Mucosa of descending colon (tissue), 3 donors: Measurements from ENCODE around the gene SFRP4. TPM values are rescaled to one million over a fixed set of nuclear protein-coding genes. Genes with fewer than 3 reads are reported as not detected.

Source experiments
- ATAC-seq: fragments of 200-7000 bp; cut with Tn5 transposase; one replicate; pipeline ENCODE4 v1.9.1; 2020; ENCODE audit warnings: mild to moderate bottlenecking, moderate library complexity
- DNase-seq, 3 donors: peaks; one replicate each; pipeline ENCODE4 v3.0.0-alpha.2; 2020
- H3K36me3 ChIP-seq: fragments of 200-600 bp; one replicate; pipeline ENCODE4 v1.8.0; 2021; ENCODE audit warnings: low read depth, mild to moderate bottlenecking
- H3K4me1 ChIP-seq: fragments of 200-600 bp; one replicate; pipeline ENCODE4 v1.8.0; 2021; ENCODE audit warnings: low read depth, mild to moderate bottlenecking
- H3K4me3 ChIP-seq: fragments of 200-600 bp; one replicate; pipeline ENCODE4 v1.8.0; 2021; ENCODE audit warnings: mild to moderate bottlenecking
- H3K9me3 ChIP-seq: fragments of 200-600 bp; one replicate; pipeline ENCODE4 v1.8.0; 2021; ENCODE audit warnings: mild to moderate bottlenecking
- intact Hi-C, 2 donors: fragments of 100-400 bp; cut with DNase I in 1 of 2; cut with micrococcal nuclease in 1 of 2; formaldehyde crosslinking; loops; one replicate each; pipeline versions ENCODE4 v1.11.0 to v1.11.1; 2022; cut with DNase I, micrococcal nuclease
- long read RNA-seq, 2 donors: library from polyadenylated mRNA; unstranded; transcript quantifications; one replicate each; pipeline ENCODE4 v2.0.0, GENCODE V29; 2019 to 2021
- total RNA-seq, 3 donors: library from RNA; stranded (reverse); fragmentation: NEBNext Ultra II Directional in 2 of 3; extraction: Animal tissue kit (Norgen Biotek cat#: 25700) in 2 of 3; gene quantifications; one replicate each; pipeline versions ENCODE4 v1.2.1 to v1.2.4, GENCODE V29; 2021 to 2023
- TF ChIP-seq, protein P1 (sequence below): fragments of 200-600 bp; IDR thresholded peaks from one replicate; pipeline ENCODE4 v1.8.0; 2022; ENCODE audit warnings: antibody characterized with exemption, mild to moderate bottlenecking
- donor health status: DM: no; HTN: no; CAD: no; lungs with moderate emphysema.
- donor health status: DM: no; HTN: no; CAD: no.
- donor health status: DM: no; HTN: yes; CAD: no.

Gene SFRP4
- total RNA-seq, result 1 to 10 TPM in 1 of 3 donors, under 1 TPM in 2; 0.19 to 1.5 (median 0.29) TPM
- long read RNA-seq, donor 1, partial matches to known transcripts, result 0 of 3 reads
- long read RNA-seq, donor 1, other reads (novel, unspliced or antisense), result 0 of 3 reads
- long read RNA-seq, donor 2, partial matches to known transcripts, result 0 of 3 reads
- long read RNA-seq, donor 2, other reads (novel, unspliced or antisense), result 0 of 3 reads

DNA sequence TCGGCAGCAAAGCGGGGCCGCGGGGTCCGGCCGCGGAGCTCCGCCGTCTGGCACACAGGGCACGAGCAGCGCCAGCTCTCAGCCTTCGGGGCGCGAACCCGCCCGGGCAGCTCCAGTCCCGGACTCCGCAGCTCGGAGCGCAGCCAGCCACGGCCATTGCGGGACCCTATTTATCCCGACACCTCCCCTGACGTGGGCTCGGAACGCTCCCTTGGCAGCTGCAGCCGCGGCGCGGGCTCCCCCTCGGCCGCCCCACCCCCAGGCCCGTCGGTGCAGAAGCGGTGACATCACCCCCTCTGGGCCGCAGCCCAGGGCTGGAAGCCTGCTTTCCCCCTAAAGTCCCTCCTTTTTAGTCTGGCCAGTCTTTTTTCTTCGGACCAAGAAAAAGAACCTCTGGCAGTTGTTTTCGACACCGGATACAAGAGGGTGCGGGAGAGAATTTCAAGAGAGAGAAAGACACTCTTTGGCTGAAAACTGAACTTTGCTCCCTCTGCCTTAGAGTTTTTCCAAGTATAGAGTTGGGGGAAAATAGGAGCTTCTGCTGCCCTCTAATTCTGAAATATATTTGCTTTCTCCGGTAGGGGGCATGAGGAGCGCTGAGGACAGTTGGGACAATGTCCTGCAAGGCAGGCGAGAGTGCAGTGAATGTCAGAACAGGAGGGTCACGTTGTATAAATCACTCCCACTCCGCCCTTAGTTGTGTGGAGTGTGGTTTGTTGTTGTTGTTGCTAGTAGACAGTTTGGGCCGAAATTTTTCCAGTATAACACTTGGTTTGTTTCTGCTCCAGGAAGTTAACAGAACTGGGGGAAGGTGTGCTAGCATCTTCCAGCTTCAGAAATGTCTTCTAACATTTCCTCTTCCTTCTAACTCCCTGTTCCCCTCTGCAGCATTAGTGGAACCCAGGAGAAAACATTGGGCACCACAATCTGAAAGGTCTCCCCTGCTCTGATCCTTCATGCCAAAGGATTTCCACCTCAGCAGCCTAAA lies at the start of gene SFRP4:
SFRP4 (minus strand) TSS at position 145 of the 988 bp plus-strand sequence. CDS start 280 bp downstream, outside the sequence.
- Histone ChIP-seq H3K9me3 (no peaks in the 10 kb centered on the region), H3K4me3 (no peak within 1 kb of the TSS), H3K36me3 (no peaks in the 10 kb centered on the region), H3K4me1 (peaks cover 14% of the 10 kb centered on the region)
- DNase-seq (peak; percentile 46 to 62 (median 47)), ATAC-seq (peak; percentile 52)
- intact Hi-C loops, result loop anchor here in 1 of 2 donors (10.0 kb wide), 1 partner anchor 308 kb away; no protein-coding TSS in a partner anchor
- TF ChIP-seq, protein P1, sequence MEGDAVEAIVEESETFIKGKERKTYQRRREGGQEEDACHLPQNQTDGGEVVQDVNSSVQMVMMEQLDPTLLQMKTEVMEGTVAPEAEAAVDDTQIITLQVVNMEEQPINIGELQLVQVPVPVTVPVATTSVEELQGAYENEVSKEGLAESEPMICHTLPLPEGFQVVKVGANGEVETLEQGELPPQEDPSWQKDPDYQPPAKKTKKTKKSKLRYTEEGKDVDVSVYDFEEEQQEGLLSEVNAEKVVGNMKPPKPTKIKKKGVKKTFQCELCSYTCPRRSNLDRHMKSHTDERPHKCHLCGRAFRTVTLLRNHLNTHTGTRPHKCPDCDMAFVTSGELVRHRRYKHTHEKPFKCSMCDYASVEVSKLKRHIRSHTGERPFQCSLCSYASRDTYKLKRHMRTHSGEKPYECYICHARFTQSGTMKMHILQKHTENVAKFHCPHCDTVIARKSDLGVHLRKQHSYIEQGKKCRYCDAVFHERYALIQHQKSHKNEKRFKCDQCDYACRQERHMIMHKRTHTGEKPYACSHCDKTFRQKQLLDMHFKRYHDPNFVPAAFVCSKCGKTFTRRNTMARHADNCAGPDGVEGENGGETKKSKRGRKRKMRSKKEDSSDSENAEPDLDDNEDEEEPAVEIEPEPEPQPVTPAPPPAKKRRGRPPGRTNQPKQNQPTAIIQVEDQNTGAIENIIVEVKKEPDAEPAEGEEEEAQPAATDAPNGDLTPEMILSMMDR, result peak; percentile 35

DNA sequence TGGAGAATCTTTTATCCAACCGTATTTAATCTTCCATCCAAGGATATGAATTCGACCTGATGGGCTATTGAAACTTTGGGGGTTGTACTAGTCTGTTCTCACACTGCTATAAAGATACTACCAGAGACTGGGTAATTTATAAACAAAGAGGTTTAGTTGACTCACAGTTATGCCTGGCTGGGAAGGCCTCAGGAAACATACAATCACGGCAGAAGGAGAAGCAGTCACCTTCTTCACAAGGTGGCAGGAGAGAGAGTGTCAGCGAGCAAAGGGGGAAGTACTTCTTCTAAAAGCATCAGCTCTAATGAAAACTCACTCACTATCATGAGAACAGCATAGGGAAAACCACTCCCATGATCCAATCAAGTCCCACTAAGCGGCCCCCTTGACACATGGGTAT lies 47.6 kb upstream of the SFRP4 start:
- intact Hi-C loops, result no loop called here
- H3K4me3 ChIP-seq, result no peak overlapping the region
- no peak for DNase-seq
- TF ChIP-seq, protein P1, result no peak
- H3K4me1 ChIP-seq, result no peaks in the 10 kb centered on the region
- no peaks in the 10 kb centered on the region for H3K36me3 ChIP-seq
- no peak for ATAC-seq
- H3K9me3 ChIP-seq, result no peaks in the 10 kb centered on the region

DNA sequence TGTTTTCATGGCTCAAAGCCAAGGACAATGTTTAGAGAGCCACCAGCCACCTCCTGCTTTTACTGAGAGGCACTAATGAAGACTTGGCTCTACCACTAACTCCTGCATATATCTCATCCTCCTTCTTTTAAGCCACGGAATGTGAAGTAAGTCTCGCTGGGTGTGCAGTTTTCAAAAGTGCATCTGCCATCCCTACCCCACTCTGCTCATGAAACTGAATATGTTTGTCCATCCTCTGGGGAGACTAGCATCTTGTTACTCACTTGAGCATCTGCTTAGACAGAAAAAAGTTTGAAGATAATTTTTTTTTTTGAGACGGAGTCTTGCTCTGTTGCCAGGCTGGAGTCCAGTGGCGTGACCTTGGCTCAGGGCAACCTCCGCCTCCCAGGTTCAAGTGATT lies 44.6 kb upstream of the SFRP4 start:
- Histone ChIP-seq H3K9me3 (no peaks in the 10 kb centered on the region), H3K4me1 (no peaks in the 10 kb centered on the region), H3K36me3 (no peaks in the 10 kb centered on the region), H3K4me3 (no peak overlapping the region)
- ATAC-seq (no peak), DNase-seq (no peak)
- TF ChIP-seq, protein P1, result no peak
- intact Hi-C loops, result no loop called here

DNA sequence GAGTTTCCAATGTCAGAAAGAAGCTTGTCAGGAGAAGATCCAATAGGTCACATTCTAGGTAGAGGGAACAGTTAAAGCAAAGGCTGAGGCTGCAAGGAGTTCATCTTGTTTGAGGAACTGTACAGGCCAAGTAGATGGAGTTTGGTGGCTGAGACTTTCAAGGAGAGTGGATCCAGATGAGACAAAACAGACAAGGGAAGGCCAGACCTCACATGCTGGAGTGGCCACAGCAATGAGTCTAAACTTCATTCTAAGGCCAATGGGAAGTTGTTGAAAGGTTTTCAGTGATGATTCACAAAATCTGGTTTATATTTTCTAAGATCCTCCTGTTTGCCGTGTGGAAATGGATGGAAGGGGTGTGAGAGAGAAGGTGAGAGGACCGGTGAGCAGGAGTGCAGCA lies 43.9 kb upstream of the SFRP4 start:
- Histone ChIP-seq H3K4me3 (no peak overlapping the region), H3K36me3 (no peaks in the 10 kb centered on the region), H3K9me3 (no peaks in the 10 kb centered on the region), H3K4me1 (no peaks in the 10 kb centered on the region)
- TF ChIP-seq, protein P1, result no peak
- DNase-seq (no peak), ATAC-seq (no peak)
- intact Hi-C loops, result no loop called here

DNA sequence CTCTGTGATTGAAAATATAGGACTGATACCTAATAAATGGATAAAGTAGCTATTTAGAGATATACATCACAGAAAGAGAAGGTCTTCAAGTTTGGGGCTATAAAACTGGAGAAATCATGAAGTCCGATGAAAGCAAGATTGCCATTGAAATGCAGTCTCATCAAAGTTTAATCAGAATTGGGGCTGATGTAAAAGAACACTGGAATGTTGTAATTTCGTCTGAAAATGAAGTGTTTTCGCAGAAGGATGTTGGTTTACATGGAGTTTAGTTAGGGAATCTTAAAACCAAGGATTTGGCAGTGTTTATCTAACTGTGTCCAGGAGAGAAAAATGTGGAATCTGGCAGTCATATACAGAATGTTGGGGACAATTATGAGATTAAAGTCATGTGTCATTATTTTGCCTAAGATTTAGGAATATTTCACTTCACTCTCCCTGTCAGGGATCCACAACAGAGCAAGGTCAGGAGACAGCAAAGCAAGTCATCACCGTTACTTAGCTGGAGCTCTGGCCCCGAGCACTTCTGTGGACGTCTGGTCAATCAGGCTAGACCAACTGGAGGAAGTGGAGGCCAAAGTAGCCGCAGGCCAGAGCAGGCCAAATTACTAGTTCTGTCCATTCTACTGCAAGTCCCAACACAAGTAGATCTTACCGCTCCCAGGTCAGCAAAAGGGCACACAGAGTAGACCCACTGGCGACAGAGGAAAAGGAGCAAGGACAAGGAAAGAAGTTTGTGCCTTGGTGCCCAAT lies 40.8 kb upstream of the SFRP4 start:
- Histone ChIP-seq H3K36me3 (no peaks in the 10 kb centered on the region), H3K4me1 (no peaks in the 10 kb centered on the region), H3K4me3 (no peak overlapping the region), H3K9me3 (no peaks in the 10 kb centered on the region)
- no peak for DNase-seq
- ATAC-seq, result no peak
- intact Hi-C loops, result no loop called here
- TF ChIP-seq, protein P1, result no peak
